LoVo (cell line): ENCODE results near the gene DNMT3L.
"Not testable (repeated sequence)": the region's sequence is repeated elsewhere in the genome, so short reads cannot be mapped to it uniquely, and the experiment has no call there.

Experiments
- DNase-seq: peaks from one replicate; pipeline ENCODE4 v3.0.0-alpha.2; 2016; ENCODE audit warnings: low spot score

DNMT3L gene

GRCh38 chr21:44294391-44295162 lies 32.9 kb upstream of the DNMT3L start:
- DNase-seq: no peak

- no peak for DNase-seq
These were observed 32.0 kb upstream of the DNMT3L start for GRCh38 chr21:44293551-44294231.

GRCh38 chr21:44292812-44293195 lies 31.1 kb upstream of the DNMT3L start:
- DNase-seq: no peak

- DNase-seq: no peak
These were observed 30.5 kb upstream of the DNMT3L start for GRCh38 chr21:44291936-44292811.

- DNase-seq: no peak
These were observed 29.6 kb upstream of the DNMT3L start for GRCh38 chr21:44291078-44291935.

GRCh38 chr21:44290327-44291077 lies 28.8 kb upstream of the DNMT3L start:
- DNase-seq: no peak

- no peak for DNase-seq
These were observed 27.8 kb upstream of the DNMT3L start for GRCh38 chr21:44289381-44290010.

- no peak for DNase-seq
These were observed 26.8 kb upstream of the DNMT3L start for GRCh38 chr21:44288251-44289110.

GRCh38 chr21:44286716-44287632 lies 25.3 kb upstream of the DNMT3L start:
- DNase-seq: no peak

- no peak for DNase-seq
These were observed 24.5 kb upstream of the DNMT3L start for GRCh38 chr21:44286086-44286715.

- no peak for DNase-seq
These were observed 23.7 kb upstream of the DNMT3L start, which contains the start of gene AIRE for GRCh38 chr21:44285138-44285992. AIRE (plus strand) TSS chr21:44285876; CDS start chr21:44286007, 131 bp downstream.

GRCh38 chr21:44283948-44284347 lies 22.3 kb upstream of the DNMT3L start:
- DNase-seq: no peak

GRCh38 chr21:44283211-44283785 lies 21.6 kb upstream of the DNMT3L start:
- not testable (repeated sequence) for DNase-seq

GRCh38 chr21:44282370-44282769 lies 20.7 kb upstream of the DNMT3L start:
- DNase-seq: no peak

- DNase-seq: no peak
These were observed 20.1 kb upstream of the DNMT3L start for GRCh38 chr21:44281801-44282200.
